Measurements from ENCODE around the gene ZNF408.
A peak's percentile ranks its signal among the peaks of the same experiment; 100 is the strongest.
"Not testable (repeated sequence)": the region's sequence is repeated elsewhere in the genome, so short reads cannot be mapped to it uniquely, and the experiment has no call there.

ZNF408 gene

GRCh38 chr11:46700241-46701077 lies at the start of gene ZNF408, which contains the start of gene ARHGAP1:
Gene ZNF408, plus strand, starts transcription at chr11:46701031. Its CDS starts 17 bp downstream, at chr11:46701048.
Gene ARHGAP1, minus strand, starts transcription at chr11:46700619. Its CDS starts 4,512 bp downstream, at chr11:46696107.
- DNase-seq (ENCODE audit: low read depth): peak; percentile 98

- DNase-seq (ENCODE audit: low read depth): no peak
Measured at GRCh38 chr11:46655631-46656030, 45.2 kb upstream of the ZNF408 start.

GRCh38 chr11:46657186-46657585 lies 43.6 kb upstream of the ZNF408 start:
- no peak for DNase-seq (ENCODE audit: low read depth)

- peak; percentile 71 for DNase-seq (ENCODE audit: low read depth)
Measured at GRCh38 chr11:46658259-46658658, 42.6 kb upstream of the ZNF408 start.

GRCh38 chr11:46659908-46660307 lies 40.9 kb upstream of the ZNF408 start:
- no peak for DNase-seq (ENCODE audit: low read depth)

- no peak for DNase-seq (ENCODE audit: low read depth)
Measured at GRCh38 chr11:46661836-46662235, 39.0 kb upstream of the ZNF408 start.

- no peak for DNase-seq (ENCODE audit: low read depth)
Measured at GRCh38 chr11:46662366-46662765, 38.5 kb upstream of the ZNF408 start.

- DNase-seq (ENCODE audit: low read depth): no peak
Measured at GRCh38 chr11:46663277-46663940, 37.4 kb upstream of the ZNF408 start.

GRCh38 chr11:46664612-46665011 lies 36.2 kb upstream of the ZNF408 start:
- DNase-seq (ENCODE audit: low read depth): no peak

- no peak for DNase-seq (ENCODE audit: low read depth)
Measured at GRCh38 chr11:46665356-46665755, 35.5 kb upstream of the ZNF408 start.

GRCh38 chr11:46666516-46666915 lies 34.3 kb upstream of the ZNF408 start:
- DNase-seq (ENCODE audit: low read depth): no peak

- DNase-seq (ENCODE audit: low read depth): no peak
Measured at GRCh38 chr11:46667043-46667481, 33.8 kb upstream of the ZNF408 start.

- DNase-seq (ENCODE audit: low read depth): no peak
Measured at GRCh38 chr11:46668480-46669085, 32.2 kb upstream of the ZNF408 start.

- DNase-seq (ENCODE audit: low read depth): no peak
Measured at GRCh38 chr11:46669711-46670139, 31.1 kb upstream of the ZNF408 start.

- DNase-seq (ENCODE audit: low read depth): not testable (repeated sequence)
Measured at GRCh38 chr11:46670521-46670920, 30.3 kb upstream of the ZNF408 start.

- DNase-seq (ENCODE audit: low read depth): no peak
Measured at GRCh38 chr11:46671958-46672315, 28.9 kb upstream of the ZNF408 start.

GRCh38 chr11:46672381-46672839 lies 28.4 kb upstream of the ZNF408 start:
- DNase-seq (ENCODE audit: low read depth): no peak

GRCh38 chr11:46673713-46674462 lies 26.9 kb upstream of the ZNF408 start:
- no peak for DNase-seq (ENCODE audit: low read depth)

GRCh38 chr11:46674463-46675287 lies 26.2 kb upstream of the ZNF408 start:
- no peak for DNase-seq (ENCODE audit: low read depth)

- peak; percentile 67 for DNase-seq (ENCODE audit: low read depth)
Measured at GRCh38 chr11:46675288-46675851, 25.5 kb upstream of the ZNF408 start.

GRCh38 chr11:46675949-46676348 lies 24.9 kb upstream of the ZNF408 start:
- DNase-seq (ENCODE audit: low read depth): no peak

Data from GM04504 (cell line).